Measurements from ENCODE around the gene FGF14.

DNA sequence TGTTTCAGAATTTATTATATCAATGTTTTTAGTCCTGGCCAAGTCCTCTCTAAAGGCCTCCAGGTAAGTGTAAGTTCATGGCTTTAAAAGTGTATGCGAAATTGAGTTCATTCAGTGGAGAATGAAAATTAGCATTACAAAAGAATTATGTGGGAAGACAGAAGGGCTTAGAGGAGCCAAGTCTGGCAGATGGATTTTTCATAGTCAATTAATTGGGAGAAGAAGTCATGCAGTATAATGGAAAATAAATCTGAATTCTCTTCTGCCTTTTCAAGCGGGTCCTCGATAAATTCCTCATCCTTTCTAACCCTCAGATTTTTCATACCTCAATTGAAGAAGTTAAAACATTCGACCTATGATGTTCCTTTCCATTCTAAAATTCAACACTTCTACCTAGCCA lies 555.1 kb downstream of the FGF14 start:
- TF ChIP-seq, protein P1, sequence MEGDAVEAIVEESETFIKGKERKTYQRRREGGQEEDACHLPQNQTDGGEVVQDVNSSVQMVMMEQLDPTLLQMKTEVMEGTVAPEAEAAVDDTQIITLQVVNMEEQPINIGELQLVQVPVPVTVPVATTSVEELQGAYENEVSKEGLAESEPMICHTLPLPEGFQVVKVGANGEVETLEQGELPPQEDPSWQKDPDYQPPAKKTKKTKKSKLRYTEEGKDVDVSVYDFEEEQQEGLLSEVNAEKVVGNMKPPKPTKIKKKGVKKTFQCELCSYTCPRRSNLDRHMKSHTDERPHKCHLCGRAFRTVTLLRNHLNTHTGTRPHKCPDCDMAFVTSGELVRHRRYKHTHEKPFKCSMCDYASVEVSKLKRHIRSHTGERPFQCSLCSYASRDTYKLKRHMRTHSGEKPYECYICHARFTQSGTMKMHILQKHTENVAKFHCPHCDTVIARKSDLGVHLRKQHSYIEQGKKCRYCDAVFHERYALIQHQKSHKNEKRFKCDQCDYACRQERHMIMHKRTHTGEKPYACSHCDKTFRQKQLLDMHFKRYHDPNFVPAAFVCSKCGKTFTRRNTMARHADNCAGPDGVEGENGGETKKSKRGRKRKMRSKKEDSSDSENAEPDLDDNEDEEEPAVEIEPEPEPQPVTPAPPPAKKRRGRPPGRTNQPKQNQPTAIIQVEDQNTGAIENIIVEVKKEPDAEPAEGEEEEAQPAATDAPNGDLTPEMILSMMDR (IDR thresholded peaks at IDR 0.05): no peak
- no peak for TF ChIP-seq ZFX (IDR thresholded peaks at IDR 0.05; ENCODE audit: borderline replicate concordance)

All from 22Rv1 (cell line).